LNCaP clone FGC (cell line): ENCODE data around the gene TAX1BP1.
A peak's percentile ranks its signal among the peaks of the same experiment; 100 is the strongest.

Experiments used
- DNase-seq: peaks from one replicate; pipeline ENCODE4 v3.0.0-alpha.2; 2011; ENCODE audit warnings: low read depth
- H3K4me3 ChIP-seq: 2 replicates; pipeline ENCODE4 v1.5.1; 2011; ENCODE audit warnings: mild to moderate bottlenecking, low read depth, low read length, control low read depth
- CTCF ChIP-seq: IDR thresholded peaks from 2 replicates; pipeline ENCODE4 v1.5.1; 2012; ENCODE audit warnings: mild to moderate bottlenecking; ENCODE audit not compliant: control insufficient read depth, insufficient read depth; ENCODE audit errors: extremely low read depth

TAX1BP1 gene

GRCh38 chr7:27775782-27776181 lies 35.8 kb downstream of the TAX1BP1 start:
- TF ChIP-seq CTCF: no peak
- DNase-seq: no peak
- H3K4me3 ChIP-seq: no peak overlapping the region

GRCh38 chr7:27777662-27778061 lies 37.7 kb downstream of the TAX1BP1 start:
- H3K4me3 ChIP-seq: no peak overlapping the region
- no peak for TF ChIP-seq CTCF
- peak; percentile 43 for DNase-seq

GRCh38 chr7:27779873-27780272 lies 39.9 kb downstream of the TAX1BP1 start:
- no peak overlapping the region for H3K4me3 ChIP-seq
- no peak for TF ChIP-seq CTCF
- DNase-seq: no peak

DNA sequence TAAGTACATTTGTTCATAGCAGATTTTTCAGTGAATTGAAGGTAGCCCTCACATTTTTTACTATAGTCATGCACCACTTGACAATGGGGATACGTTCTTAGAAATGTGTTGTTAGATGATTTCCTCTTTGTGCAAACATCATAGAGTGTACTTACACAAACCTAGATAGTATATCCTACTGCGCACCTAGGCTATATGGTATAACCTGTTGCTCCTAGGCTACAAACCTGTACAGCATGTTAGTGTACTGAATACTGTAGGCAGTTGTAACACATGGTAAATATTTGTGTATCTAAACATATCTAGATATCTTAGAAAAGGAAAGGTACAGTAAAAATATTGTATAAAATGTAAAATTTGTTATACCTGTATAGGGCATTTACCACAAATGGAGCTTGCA lies 41.2 kb downstream of the TAX1BP1 start:
- DNase-seq: peak; percentile 32
- TF ChIP-seq CTCF: no peak
- H3K4me3 ChIP-seq: no peak overlapping the region

GRCh38 chr7:27782849-27783248 lies 42.9 kb downstream of the TAX1BP1 start:
- TF ChIP-seq CTCF: no peak
- H3K4me3 ChIP-seq: no peak overlapping the region
- DNase-seq: no peak

- no peak overlapping the region for H3K4me3 ChIP-seq
Measured at GRCh38 chr7:27784399-27785053, 44.6 kb downstream of the TAX1BP1 start.

More at GRCh38 chr7:27784399-27785053, 44.6 kb downstream of the TAX1BP1 start:
- TF ChIP-seq CTCF: peak; percentile 28; the same call in 1 of the 2 replicates
- peak; percentile 52 for DNase-seq
